Measurements from ENCODE around the gene ZNHIT2. TPM values are rescaled to one million over a fixed set of nuclear protein-coding genes. Genes with fewer than 3 reads are reported as not detected.

Gene ZNHIT2
- total and polyA plus RNA-seq, 5 experiments from 2014 or later, result 16.6 to 33.1 (median 24.3) TPM

GRCh38 chr11:65115361-65116082 lies 2.0 kb downstream of the ZNHIT2 start:
- DNase-seq (no peak), ATAC-seq (no peak)
- Mint-ChIP-seq H3K27ac (peak overlapping the region in 9 of 10 donors; percentile 20 to 97 (median 63)), H3K27me3 (no peaks in the 10 kb centered on the region), H3K36me3 (peaks cover 3 to 29% (median 6%) of the 10 kb centered on the region in 3 donors), H3K4me1 (peaks cover 26 to 64% (median 49%) of the 10 kb centered on the region in 4 donors), H3K4me3 (peak overlapping the region; percentile 22 to 94 (median 88)), H3K9me3 (no peaks in the 10 kb centered on the region)
- POLR2A ChIA-PET, result interaction anchor here (0.7 to 3.8 kb wide), 7 partner anchors 12 to 455 kb away, joined by 5 to 42 read pairs (median 14); partner anchors contain the start of genes SF1, SYVN1, VPS51 and ZNRD2

GRCh38 chr11:65114538-65115171 lies 2.8 kb downstream of the ZNHIT2 start:
- no peak for ATAC-seq
- Mint-ChIP-seq H3K27ac (peak overlapping the region in 8 of 10 donors; percentile 27 to 97 (median 79)), H3K4me1 (peaks cover 31 to 63% (median 53%) of the 10 kb centered on the region in 4 donors), H3K4me3 (peak overlapping the region in 7 of 10 donors; percentile 7 to 99 (median 81)), H3K27me3 (no peaks in the 10 kb centered on the region), H3K9me3 (no peaks in the 10 kb centered on the region), H3K36me3 (peaks cover 2 to 23% (median 3%) of the 10 kb centered on the region in 3 donors)
- no peak for DNase-seq
- POLR2A ChIA-PET, result interaction anchor here (3.8 kb wide), 1 partner anchor 20 kb away, joined by 42 read pairs; the partner anchor contains the start of gene SYVN1

GRCh38 chr11:65113839-65114238 lies 3.7 kb downstream of the ZNHIT2 start:
- DNase-seq, result no peak

GRCh38 chr11:65113361-65113756 lies 4.1 kb downstream of the ZNHIT2 start:
- POLR2A ChIA-PET, result interaction anchor here (1.0 to 6.8 kb wide), 8 partner anchors 9 to 394 kb away, joined by 4 to 115 read pairs (median 13); partner anchors contain the start of genes ARL2, CAPN1, FAU and MRPL49
- Mint-ChIP-seq H3K9me3 (no peaks in the 10 kb centered on the region), H3K36me3 (peaks cover 2 to 11% (median 3%) of the 10 kb centered on the region in 3 donors), H3K4me1 (peaks cover 28 to 56% (median 48%) of the 10 kb centered on the region in 4 donors), H3K4me3 (peak overlapping the region; percentile 80 to 99 (median 87)), H3K27me3 (no peaks in the 10 kb centered on the region), H3K27ac (peak overlapping the region; percentile 83 to 99 (median 92))
- ATAC-seq (no peak), DNase-seq (no peak)

More at GRCh38 chr11:65113839-65114238, 3.7 kb downstream of the ZNHIT2 start:
- POLR2A ChIA-PET, result interaction anchor here (2.4 to 6.8 kb wide), 3 partner anchors 9 to 68 kb away, joined by 10 to 115 read pairs (median 101); partner anchors contain the start of genes CAPN1, FAU, MRPL49 and VPS51
- Mint-ChIP-seq H3K4me1 (peaks cover 31 to 61% (median 50%) of the 10 kb centered on the region in 4 donors), H3K4me3 (peak overlapping the region; percentile 19 to 99 (median 84)), H3K9me3 (no peaks in the 10 kb centered on the region), H3K36me3 (peaks cover 2 to 15% (median 3%) of the 10 kb centered on the region in 3 donors), H3K27ac (peak overlapping the region in 9 of 10 donors; percentile 6 to 99 (median 83)), H3K27me3 (no peaks in the 10 kb centered on the region)
- ATAC-seq, result no peak

DNA sequence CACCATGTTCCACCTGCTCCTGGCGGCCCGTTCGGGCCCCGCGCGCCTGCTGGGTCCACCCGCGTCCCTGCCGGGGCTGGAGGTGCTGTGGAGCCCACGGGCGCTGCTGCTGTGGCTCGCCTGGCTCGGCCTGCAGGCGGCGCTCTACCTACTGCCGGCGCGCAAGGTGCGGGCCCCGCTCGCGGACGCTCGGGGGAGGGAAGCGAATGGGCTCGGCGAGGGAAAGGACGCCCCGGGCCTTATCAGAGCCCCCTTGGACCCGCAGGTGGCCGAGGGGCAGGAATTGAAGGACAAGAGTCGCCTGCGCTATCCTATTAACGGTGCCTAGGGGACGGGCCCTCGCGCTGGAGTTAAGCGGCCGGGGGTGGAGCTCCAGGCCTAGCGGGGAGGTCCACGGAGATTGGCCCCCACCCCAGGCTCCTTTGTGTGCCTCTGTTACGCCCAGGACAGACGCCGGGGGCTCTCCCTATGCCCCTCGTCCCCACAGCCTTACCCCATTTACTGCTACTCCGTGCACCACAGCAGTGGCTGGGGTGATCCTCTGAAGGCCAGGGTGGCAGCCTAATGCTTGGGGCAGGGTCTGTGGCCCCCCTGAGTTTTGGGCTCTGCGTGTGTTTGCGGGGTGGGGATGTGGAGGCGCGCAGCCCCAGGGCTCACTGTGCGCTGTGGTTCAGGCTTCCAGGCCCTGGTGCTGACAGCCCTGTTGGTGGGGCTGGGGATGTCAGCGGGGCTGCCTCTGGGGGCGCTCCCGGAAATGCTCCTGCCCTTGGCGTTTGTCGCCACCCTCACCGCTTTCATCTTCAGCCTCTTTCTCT lies 4.7 kb downstream of the ZNHIT2 start:
- POLR2A ChIA-PET, result interaction anchor here (0.6 to 6.8 kb wide), 16 partner anchors 10 to 395 kb away, joined by 3 to 115 read pairs (median 4); partner anchors contain the start of genes ARL2, CAPN1, CDCA5 and FAU
- no peaks in the 10 kb centered on the region for H3K9me3 Mint-ChIP-seq
- H3K27ac Mint-ChIP-seq, result peak overlapping the region; percentile 83 to 99 (median 92)
- H3K36me3 Mint-ChIP-seq, result peaks cover 0 to 6% (median under 1%) of the 10 kb centered on the region in 3 donors
- H3K4me1 Mint-ChIP-seq, result peaks cover 27 to 51% (median 45%) of the 10 kb centered on the region in 4 donors
- H3K4me3 Mint-ChIP-seq, result peak overlapping the region; percentile 80 to 99 (median 87)
- DNase-seq (peak; percentile 65 to 85 (median 80)), ATAC-seq (peak; percentile 56 to 59)
- no peaks in the 10 kb centered on the region for H3K27me3 Mint-ChIP-seq

- POLR2A ChIA-PET, result interaction anchor here (0.5 to 6.8 kb wide), 27 partner anchors 11 to 428 kb away, joined by 3 to 115 read pairs (median 4); partner anchors contain the start of genes ARL2, CAPN1, CDCA5 and FAU
- peak; percentile 84 to 96 (median 90) for DNase-seq
- H3K27me3 Mint-ChIP-seq, result no peaks in the 10 kb centered on the region
These were observed 5.6 kb downstream of the ZNHIT2 start, which contains the start of gene TM7SF2 for GRCh38 chr11:65111744-65112545. Gene TM7SF2, plus strand, starts transcription at chr11:65111872. Its CDS starts 144 bp downstream, at chr11:65112016.

DNA sequence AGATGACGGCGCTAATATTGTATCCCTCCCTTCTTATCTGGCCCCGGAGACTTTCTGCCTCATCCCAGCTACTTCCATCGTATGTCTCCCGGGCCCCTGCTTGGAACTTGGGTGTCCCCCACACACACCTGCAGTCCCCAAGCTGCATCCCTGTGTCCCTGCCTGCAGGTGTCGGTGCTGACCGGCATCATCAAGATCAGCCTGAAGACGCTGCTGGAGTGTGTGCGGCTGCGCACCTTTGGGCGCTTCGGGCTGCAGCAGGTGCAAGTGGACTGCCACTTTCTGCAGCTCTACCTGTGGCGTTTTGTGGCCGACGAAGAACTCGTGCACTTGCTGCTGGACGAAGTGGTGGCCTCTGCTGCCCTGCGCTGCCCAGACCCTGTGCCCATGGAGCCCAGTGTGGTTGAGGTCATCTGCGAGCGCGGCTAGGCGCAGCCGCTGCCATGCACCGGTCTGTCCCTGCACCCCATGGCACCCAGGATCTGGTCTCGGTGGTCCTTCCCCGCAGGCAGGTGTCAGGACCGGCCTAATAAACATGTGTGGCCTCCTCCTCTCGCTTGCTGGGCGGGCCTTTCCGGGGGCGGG lies 6.2 kb downstream of the ZNHIT2 start:
- DNase-seq, result peak in 1 of 10 donors; percentile 17
- no peaks in the 10 kb centered on the region for H3K27me3 Mint-ChIP-seq
- ATAC-seq, result no peak
- POLR2A ChIA-PET, result interaction anchor here (0.5 to 6.8 kb wide), 24 partner anchors 11 to 429 kb away, joined by 3 to 115 read pairs (median 4); partner anchors contain the start of genes ARL2, CAPN1, CDCA5 and FAU
- peaks cover 0 to 12% (median 0%) of the 10 kb centered on the region in 3 donors for H3K36me3 Mint-ChIP-seq
- peak overlapping the region; percentile 81 to 99 (median 88) for H3K4me3 Mint-ChIP-seq
- peak overlapping the region; percentile 63 to 99 (median 90) for H3K27ac Mint-ChIP-seq
- no peaks in the 10 kb centered on the region for H3K9me3 Mint-ChIP-seq
- H3K4me1 Mint-ChIP-seq, result peaks cover 27 to 48% (median 41%) of the 10 kb centered on the region in 4 donors

More at GRCh38 chr11:65111744-65112545, 5.6 kb downstream of the ZNHIT2 start, which contains the start of gene TM7SF2:
- Mint-ChIP-seq H3K4me3 (peak within 1 kb of the TSS; percentile 81 to 99 (median 88)), H3K27ac (peak within 1 kb of the TSS; percentile 63 to 99 (median 92)), H3K4me1 (peaks cover 27 to 50% (median 42%) of the 10 kb centered on the region in 4 donors), H3K36me3 (peaks cover 0 to 9% (median 0%) of the 10 kb centered on the region in 3 donors), H3K9me3 (no peaks in the 10 kb centered on the region)
- ATAC-seq, result peak; percentile 69 to 71

DNA sequence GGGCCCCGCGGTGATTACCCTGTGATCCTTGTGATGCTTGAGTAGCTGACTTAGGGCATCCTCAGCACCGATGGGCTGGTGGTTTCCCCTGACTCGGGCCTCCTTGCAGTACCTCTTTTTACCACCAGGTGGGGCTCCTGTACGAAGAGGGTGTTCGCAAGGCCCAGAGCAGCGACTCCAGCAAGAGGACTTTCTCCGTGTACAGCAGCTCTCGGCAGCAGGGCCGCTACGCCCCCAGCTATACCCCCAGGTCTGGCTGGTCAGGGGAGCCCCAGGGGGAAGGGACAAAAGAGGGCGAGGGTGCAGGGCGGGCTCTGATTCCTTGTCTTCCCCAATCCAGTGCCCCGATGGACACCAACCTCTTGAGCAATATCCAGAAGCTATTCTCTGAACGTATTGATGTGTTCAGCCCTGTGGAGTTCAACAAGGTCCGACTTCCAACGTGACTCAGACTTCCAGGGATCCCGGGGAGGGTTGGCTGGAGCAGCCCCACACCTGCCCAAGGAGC lies 7.1 kb downstream of the ZNHIT2 start:
- Mint-ChIP-seq H3K4me1 (peaks cover 27 to 44% (median 41%) of the 10 kb centered on the region in 4 donors), H3K27ac (peak overlapping the region; percentile 63 to 99 (median 89)), H3K36me3 (peaks cover 0 to 19% (median 0%) of the 10 kb centered on the region in 3 donors), H3K4me3 (peak overlapping the region in 9 of 10 donors; percentile 39 to 73 (median 56)), H3K9me3 (no peaks in the 10 kb centered on the region), H3K27me3 (no peaks in the 10 kb centered on the region)
- DNase-seq, result peak; percentile 88 to 98 (median 94)
- POLR2A ChIA-PET, result interaction anchor here (0.5 to 6.8 kb wide), 15 partner anchors 8 to 366 kb away, joined by 3 to 115 read pairs (median 12); partner anchors contain the start of genes ARL2, CAPN1, FAU and MAP4K2
- ATAC-seq, result peak; percentile 43 to 54

- H3K27me3 Mint-ChIP-seq, result no peaks in the 10 kb centered on the region
- no peak overlapping the region for H3K4me3 Mint-ChIP-seq
- H3K36me3 Mint-ChIP-seq, result peaks cover 0 to 28% (median 0%) of the 10 kb centered on the region in 3 donors
- H3K27ac Mint-ChIP-seq, result peak overlapping the region in 9 of 10 donors; percentile 63 to 99 (median 89)
- peaks cover 30 to 44% (median 40%) of the 10 kb centered on the region in 4 donors for H3K4me1 Mint-ChIP-seq
- ATAC-seq (no peak), DNase-seq (peak in 1 of 10 donors; percentile 63)
- POLR2A ChIA-PET, result interaction anchor here (0.5 to 6.8 kb wide), 12 partner anchors 9 to 1444 kb away, joined by 3 to 115 read pairs (median 16); partner anchors contain the start of genes ARL2, CAPN1, FAU and MRPL49
- no peaks in the 10 kb centered on the region for H3K9me3 Mint-ChIP-seq
These were observed 8.0 kb downstream of the ZNHIT2 start for GRCh38 chr11:65109231-65110198.
